Keratinocyte (primary cell): ENCODE results near the gene ZC3H14. TPM values are rescaled to one million over a fixed set of nuclear protein-coding genes. Genes with fewer than 3 reads are reported as not detected.

Source experiments
- DNase-seq: peaks from one replicate; pipeline ENCODE4 v3.0.0-alpha.2; 2011; ENCODE audit warnings: low read depth, missing footprints, low spot score
- FAIRE-seq: peaks from 2 replicates; lab custom pipeline; 2011; peaks lifted over from hg19 to GRCh38; lab: Jason Lieb, UNC
- H2AFZ ChIP-seq: 2 replicates; pipeline ENCODE4 v1.6.0; 2012; ENCODE audit warnings: low read length, control low read depth, inconsistent platforms; ENCODE audit not compliant: control insufficient read depth
- H3K27ac ChIP-seq: 2 replicates; pipeline ENCODE4 v1.5.1; 2011; ENCODE audit warnings: low read length; ENCODE audit not compliant: control insufficient read depth, insufficient read depth
- H3K27me3 ChIP-seq: 3 replicates; pipeline ENCODE4 v1.6.0; 2011; ENCODE audit warnings: low read length; ENCODE audit not compliant: control insufficient read depth, insufficient read depth; ENCODE audit errors: extremely low read depth
- H3K36me3 ChIP-seq, 2 experiments: 2 replicates in 1 of 2; 3 replicates in 1 of 2; pipeline ENCODE4 v1.5.1; 2011; ENCODE audit warnings: low read length in 2 of 2, mild to moderate bottlenecking in 1 of 2; ENCODE audit not compliant: control insufficient read depth in 2 of 2, insufficient read depth in 2 of 2; ENCODE audit errors: extremely low read depth in 1 of 2
- H3K4me1 ChIP-seq: 3 replicates; pipeline ENCODE4 v1.5.1; 2011; ENCODE audit warnings: low read length; ENCODE audit not compliant: control insufficient read depth, insufficient read depth; ENCODE audit errors: extremely low read depth
- H3K4me2 ChIP-seq: 3 replicates; pipeline ENCODE4 v1.6.0; 2011; ENCODE audit warnings: low read depth, low read length; ENCODE audit not compliant: control insufficient read depth, insufficient read depth; ENCODE audit errors: extremely low read depth
- H3K4me3 ChIP-seq, 3 experiments: fragments of 200-600 bp in 1 of 3; sonication (generic) in 1 of 3; 2 replicates in 2 of 3; 3 replicates in 1 of 3; pipeline ENCODE4 v1.5.1; 2011 to 2016; ENCODE audit warnings: low read length in 3 of 3, mild to moderate bottlenecking in 3 of 3, control low read depth in 2 of 3, inconsistent platforms in 1 of 3, low read depth in 1 of 3, mixed read lengths in 1 of 3, mixed run types in 1 of 3, moderate library complexity in 1 of 3; ENCODE audit not compliant: control insufficient read depth in 2 of 3, insufficient read depth in 2 of 3; ENCODE audit errors: extremely low read depth in 1 of 3
- H3K79me2 ChIP-seq: 2 replicates; pipeline ENCODE4 v1.6.0; 2012; ENCODE audit warnings: low read length; ENCODE audit not compliant: control insufficient read depth, insufficient read depth
- H3K9ac ChIP-seq: 3 replicates; pipeline ENCODE4 v1.6.0; 2011; ENCODE audit warnings: low read length; ENCODE audit not compliant: control insufficient read depth, insufficient read depth; ENCODE audit errors: extremely low read depth
- H3K9me1 ChIP-seq: 3 replicates; pipeline ENCODE4 v1.6.0; 2011; ENCODE audit warnings: low read length; ENCODE audit not compliant: control insufficient read depth, insufficient read depth; ENCODE audit errors: extremely low read depth
- H3K9me3 ChIP-seq: 2 replicates; pipeline ENCODE4 v1.5.1; 2012; ENCODE audit warnings: low read depth, low read length; ENCODE audit not compliant: control insufficient read depth
- H4K20me1 ChIP-seq: 3 replicates; pipeline ENCODE4 v1.6.0; 2011; ENCODE audit warnings: low read length; ENCODE audit not compliant: control insufficient read depth, insufficient read depth; ENCODE audit errors: extremely low read depth
- EZH2 ChIP-seq: IDR thresholded peaks from one replicate; pipeline ENCODE4 v1.6.1; 2012; ENCODE audit warnings: inconsistent platforms, mild to moderate bottlenecking, low read length, moderate library complexity
- dilution Hi-C: fragments of 300-500 bp; cut with MboI; formaldehyde crosslinking; loops from one replicate; pipeline ENCODE4 v1.7.0; 2020; ENCODE audit warnings: low sequenced_read_pairs; ENCODE audit not compliant: extremely low pct_ligation_motif_present
- polyA plus RNA-seq, 5 experiments: library from polyadenylated mRNA; depleted of rRNA in 3 of 5; stranded (reverse) in 3 of 5; stranded (forward) in 1 of 5; unstranded in 1 of 5; fragments of >200 nt; gene quantifications; 1 replicate in 1 of 5; 2 replicates in 3 of 5; 3 replicates in 1 of 5; pipeline versions ENCODE4 v1.2.1 to v1.2.3, GENCODE V29; 2011 to 2012; ENCODE audit warnings: missing spikeins in 2 of 5, low read depth in 1 of 5, low replicate concordance in 1 of 5
- TF ChIP-seq, protein P1 (sequence below), 3 experiments: IDR thresholded peaks in 1 of 3; conservative IDR thresholded peaks in 1 of 3; optimal IDR thresholded peaks in 1 of 3; 2 replicates in 2 of 3; 3 replicates in 1 of 3; pipeline versions ENCODE3 to v1.5.1; 2011; ENCODE audit warnings: low read length in 3 of 3, mild to moderate bottlenecking in 3 of 3, moderate library complexity in 2 of 3, control low read depth in 1 of 3, inconsistent platforms in 1 of 3; ENCODE audit not compliant: insufficient read depth in 2 of 3; ENCODE audit errors: extremely low read depth in 1 of 3

ZC3H14 gene
- polyA plus RNA-seq, 1 donor (not counting 4 experiments of a cell fraction or from before 2014, with no cell fraction given): 129 TPM

DNA sequence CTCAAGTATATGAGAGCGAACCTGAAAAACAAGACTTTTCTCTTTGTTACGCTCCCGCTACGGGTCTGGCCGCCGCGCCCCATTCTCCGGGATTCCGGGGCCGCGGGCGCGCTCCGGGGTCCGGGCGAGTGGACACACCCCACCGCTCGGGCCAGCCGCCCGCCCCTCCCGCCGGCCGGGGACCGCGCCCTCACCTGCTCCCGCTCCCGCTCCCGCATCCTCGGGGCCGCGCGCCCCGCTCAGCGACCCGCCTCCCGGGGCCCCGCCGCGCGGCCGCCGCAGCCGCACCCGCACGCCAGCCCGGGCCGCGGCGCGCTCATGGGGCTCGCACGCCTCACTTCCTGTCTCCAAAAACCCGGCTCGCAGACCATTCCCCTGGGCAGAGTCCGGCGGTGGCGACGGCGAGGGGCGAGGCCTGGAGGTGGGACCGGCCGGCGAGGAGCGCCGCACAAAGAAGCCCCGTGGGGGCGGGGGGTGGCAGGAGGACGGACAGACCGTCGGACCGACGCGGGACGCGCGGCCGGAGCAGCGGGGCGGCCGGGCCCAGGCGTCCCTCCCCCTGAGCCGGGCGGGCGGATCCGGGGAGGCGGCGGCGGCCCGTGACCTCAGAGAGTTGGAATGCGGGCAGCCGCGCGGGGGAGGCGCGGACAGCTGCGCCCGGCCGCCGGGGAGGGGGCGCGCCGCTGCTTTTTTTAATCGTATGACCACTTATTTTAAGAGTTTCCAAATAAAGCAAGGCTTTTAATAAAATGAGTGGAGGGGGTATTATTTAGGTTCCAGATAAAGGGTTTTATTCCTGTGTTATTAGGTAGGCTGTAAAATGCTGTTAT is 8.2 kb upstream of the ZC3H14 start, which contains the start of gene PTPN21:
TSS of gene PTPN21 (minus strand) at position 551 of the 830 bp plus-strand sequence. CDS start 4,590 bp downstream, outside the sequence.
- DNase-seq (no peak), FAIRE-seq (no peak)
- TF ChIP-seq, protein P1, sequence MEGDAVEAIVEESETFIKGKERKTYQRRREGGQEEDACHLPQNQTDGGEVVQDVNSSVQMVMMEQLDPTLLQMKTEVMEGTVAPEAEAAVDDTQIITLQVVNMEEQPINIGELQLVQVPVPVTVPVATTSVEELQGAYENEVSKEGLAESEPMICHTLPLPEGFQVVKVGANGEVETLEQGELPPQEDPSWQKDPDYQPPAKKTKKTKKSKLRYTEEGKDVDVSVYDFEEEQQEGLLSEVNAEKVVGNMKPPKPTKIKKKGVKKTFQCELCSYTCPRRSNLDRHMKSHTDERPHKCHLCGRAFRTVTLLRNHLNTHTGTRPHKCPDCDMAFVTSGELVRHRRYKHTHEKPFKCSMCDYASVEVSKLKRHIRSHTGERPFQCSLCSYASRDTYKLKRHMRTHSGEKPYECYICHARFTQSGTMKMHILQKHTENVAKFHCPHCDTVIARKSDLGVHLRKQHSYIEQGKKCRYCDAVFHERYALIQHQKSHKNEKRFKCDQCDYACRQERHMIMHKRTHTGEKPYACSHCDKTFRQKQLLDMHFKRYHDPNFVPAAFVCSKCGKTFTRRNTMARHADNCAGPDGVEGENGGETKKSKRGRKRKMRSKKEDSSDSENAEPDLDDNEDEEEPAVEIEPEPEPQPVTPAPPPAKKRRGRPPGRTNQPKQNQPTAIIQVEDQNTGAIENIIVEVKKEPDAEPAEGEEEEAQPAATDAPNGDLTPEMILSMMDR (optimal IDR thresholded peaks at IDR 0.05 in 1 of 3, IDR thresholded peaks at IDR 0.05 in 1 of 3, conservative IDR thresholded peaks at IDR 0.05 in 1 of 3; ENCODE audit: extremely low read depth in 1 of 3, insufficient read depth in 2 of 3, low read length in 3 of 3): no peak
- TF ChIP-seq EZH2: no peak
- dilution Hi-C loops: no loop called here
- Histone ChIP-seq H2AFZ (peak within 1 kb of the TSS; percentile 73), H3K9me3 (no peaks in the 10 kb centered on the region), H3K36me3 (peaks cover 0 to 2% of the 10 kb centered on the region in 2 experiments), H3K79me2 (peaks cover 38% of the 10 kb centered on the region), H3K27me3 (no peaks in the 10 kb centered on the region), H3K4me2 (peak within 1 kb of the TSS; percentile 86), H3K4me1 (peaks cover 12% of the 10 kb centered on the region), H3K9ac (peak within 1 kb of the TSS; percentile 82), H4K20me1 (no peaks in the 10 kb centered on the region), H3K27ac (peak within 1 kb of the TSS; percentile 50), H3K4me3 (peak within 1 kb of the TSS; percentile 68 to 97 (median 93)), H3K9me1 (no peaks in the 10 kb centered on the region)

DNA sequence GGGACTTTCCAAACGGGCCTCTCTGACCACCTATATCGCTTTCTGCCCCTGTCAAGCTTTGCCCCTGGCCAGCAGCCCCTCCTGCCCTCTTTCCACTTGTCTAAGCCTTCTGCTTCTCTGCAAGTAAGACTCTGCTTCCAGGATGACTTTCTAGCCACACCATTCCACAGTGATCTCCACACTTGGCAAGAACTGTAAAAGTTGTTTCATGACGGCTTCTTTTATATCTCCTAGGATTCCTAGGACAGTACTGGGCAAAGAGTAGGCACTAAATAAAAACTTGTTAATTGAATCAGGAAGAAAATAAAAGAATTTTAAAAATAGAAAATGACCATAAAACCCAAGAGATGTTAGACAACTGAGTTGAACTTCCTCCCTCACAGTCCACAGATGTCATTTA is 6.3 kb upstream of the ZC3H14 start:
- H3K27me3 ChIP-seq: no peaks in the 10 kb centered on the region
- no peaks in the 10 kb centered on the region for H4K20me1 ChIP-seq
- H3K9me1 ChIP-seq: no peaks in the 10 kb centered on the region
- peaks cover 7% of the 10 kb centered on the region for H3K4me1 ChIP-seq
- peaks cover 24% of the 10 kb centered on the region for H3K79me2 ChIP-seq
- no peak overlapping the region for H2AFZ ChIP-seq
- no peaks in the 10 kb centered on the region for H3K9me3 ChIP-seq
- dilution Hi-C loops: no loop called here
- no peak for TF ChIP-seq EZH2
- no peak overlapping the region for H3K27ac ChIP-seq
- no peaks in the 10 kb centered on the region for H3K36me3 ChIP-seq
- no peak for FAIRE-seq
- no peak overlapping the region for H3K9ac ChIP-seq
- H3K4me3 ChIP-seq: no peak overlapping the region
- no peak overlapping the region for H3K4me2 ChIP-seq
- DNase-seq: no peak
